IMR-90 (cell line): ENCODE results near the gene VPREB3. TPM values are rescaled to one million over a fixed set of nuclear protein-coding genes. Genes with fewer than 3 reads are reported as not detected.

ENCODE experiments used
- ATAC-seq: fragments of 200-7000 bp; cut with Tn5 transposase; 2 replicates; pipeline ENCODE4 v1.9.1; 2020; ENCODE audit warnings: low read depth, mild to moderate bottlenecking, moderate library complexity
- BruUV-seq: library from RNA; stranded (reverse); fragments of 400-500 nt; replicated peaks from 2 replicates; lab custom pipeline; 2021; lab: Mats Ljungman, UMichigan
- CTCF ChIA-PET: fragments of 300-600 bp; formaldehyde crosslinking; extraction: SDS; loops from one replicate; lab custom pipeline; 2021; ENCODE audit warnings: antibody characterized with exemption; lab: Yijun Ruan, JAX
- POLR2A ChIA-PET: fragments of 300-600 bp; sonication (Branson Sonifier 250); formaldehyde crosslinking; loops from one replicate; lab custom pipeline; 2022; ENCODE audit warnings: antibody characterized with exemption; ENCODE audit not compliant: unreplicated experiment; lab: Charles Lee
- DNase-seq: peaks from one replicate; pipeline ENCODE4 v3.0.0; 2013
- H2AFZ ChIP-seq: replicated peaks from 2 replicates; pipeline ENCODE3; 2013; ENCODE audit warnings: low read length, mild to moderate bottlenecking; ENCODE audit not compliant: poor library complexity
- H2AK5ac ChIP-seq: 2 replicates; pipeline ENCODE4 v1.6.1; 2013; ENCODE audit warnings: low read depth, low read length, inconsistent platforms
- H2AK9ac ChIP-seq: replicated peaks from 2 replicates; pipeline ENCODE3; 2013; ENCODE audit warnings: mild to moderate bottlenecking, low read depth, low read length, moderate library complexity; ENCODE audit not compliant: poor library complexity
- H2BK120ac ChIP-seq: 2 replicates; pipeline ENCODE4 v1.6.1; 2013; ENCODE audit warnings: low read depth, low read length, inconsistent platforms
- H2BK15ac ChIP-seq: 3 replicates; pipeline ENCODE4 v1.6.1; 2013; ENCODE audit warnings: low read depth, low read length, inconsistent platforms
- H2BK20ac ChIP-seq: 2 replicates; pipeline ENCODE4 v1.6.1; 2013; ENCODE audit warnings: low read depth, mild to moderate bottlenecking, inconsistent platforms, low read length, moderate library complexity
- H2BK5ac ChIP-seq: 2 replicates; pipeline ENCODE4 v1.6.1; 2013; ENCODE audit warnings: mild to moderate bottlenecking, low read depth, low read length, inconsistent platforms; ENCODE audit not compliant: poor library complexity, severe bottlenecking
- H3K14ac ChIP-seq: replicated peaks from 2 replicates; pipeline ENCODE4 v1.6.1; 2013; ENCODE audit warnings: low read depth, low read length, inconsistent platforms
- H3K18ac ChIP-seq: 2 replicates; pipeline ENCODE4 v1.6.1; 2013; ENCODE audit warnings: low read depth, low read length, control low read depth
- H3K23ac ChIP-seq: 2 replicates; pipeline ENCODE4 v1.6.1; 2013; ENCODE audit warnings: low read depth, low read length, inconsistent platforms
- H3K27ac ChIP-seq: 2 replicates; pipeline ENCODE4 v1.5.1; 2013; ENCODE audit warnings: mild to moderate bottlenecking, control low read depth, low read length; ENCODE audit not compliant: insufficient read depth
- H3K27me3 ChIP-seq: 2 replicates; pipeline ENCODE4 v1.6.1; 2013; ENCODE audit warnings: low read length; ENCODE audit not compliant: control insufficient read depth, insufficient read depth
- H3K36me3 ChIP-seq: 2 replicates; pipeline ENCODE4 v1.6.1; 2013; ENCODE audit warnings: low read length, mixed read lengths; ENCODE audit not compliant: control insufficient read depth, insufficient read depth
- H3K4ac ChIP-seq: 2 replicates; pipeline ENCODE4 v1.6.1; 2013; ENCODE audit warnings: low read depth, low read length, inconsistent platforms
- H3K4me1 ChIP-seq: 2 replicates; pipeline ENCODE4 v1.6.1; 2013; ENCODE audit warnings: low read length, mixed read lengths; ENCODE audit not compliant: control insufficient read depth, insufficient read depth
- H3K4me2 ChIP-seq: 2 replicates; pipeline ENCODE4 v1.6.1; 2013; ENCODE audit warnings: low read depth, mild to moderate bottlenecking, control low read depth, low read length, moderate library complexity
- H3K4me3 ChIP-seq: 2 replicates; pipeline ENCODE4 v1.5.1; 2013; ENCODE audit warnings: low read depth, mild to moderate bottlenecking, control low read depth, low read length, moderate library complexity; ENCODE audit not compliant: insufficient read depth
- H3K56ac ChIP-seq: 2 replicates; pipeline ENCODE4 v1.6.1; 2013; ENCODE audit warnings: low read length, inconsistent platforms; ENCODE audit not compliant: insufficient read depth; ENCODE audit errors: extremely low read depth
- H3K79me1 ChIP-seq, 2 experiments: 2 replicates each; pipeline ENCODE4 v1.6.1; 2013; ENCODE audit warnings: low read length in 2 of 2, inconsistent platforms in 1 of 2, low read depth in 1 of 2
- H3K9ac ChIP-seq: 2 replicates; pipeline ENCODE4 v1.6.1; 2013; ENCODE audit warnings: low read depth, low read length, control low read depth
- H3K9me1 ChIP-seq: 2 replicates; pipeline ENCODE4 v1.6.1; 2013; ENCODE audit warnings: low read length, inconsistent platforms; ENCODE audit not compliant: insufficient read depth
- H3K9me3 ChIP-seq: 2 replicates; pipeline ENCODE4 v1.6.1; 2013; ENCODE audit warnings: low read length; ENCODE audit not compliant: control insufficient read depth, insufficient read depth
- H4K20me1 ChIP-seq: 2 replicates; pipeline ENCODE4 v1.6.1; 2013; ENCODE audit warnings: low read length, inconsistent platforms; ENCODE audit not compliant: insufficient read depth
- H4K5ac ChIP-seq: 2 replicates; pipeline ENCODE4 v1.6.1; 2013; ENCODE audit warnings: mild to moderate bottlenecking, low read depth, low read length, control low read depth
- H4K8ac ChIP-seq, 2 experiments: 2 replicates each; pipeline ENCODE4 v1.6.1; 2013; ENCODE audit warnings: low read depth in 2 of 2, low read length in 2 of 2, control low read depth in 1 of 2, inconsistent platforms in 1 of 2
- H4K91ac ChIP-seq: 2 replicates; pipeline ENCODE4 v1.6.1; 2013; ENCODE audit warnings: low read depth, low read length, inconsistent platforms; ENCODE audit not compliant: insufficient read depth
- CHD1 ChIP-seq: IDR thresholded peaks from 2 replicates; pipeline ENCODE4 v1.6.1; 2012; ENCODE audit warnings: low read depth, low read length, improper control_type of control experiment
- CTCF ChIP-seq: conservative IDR thresholded peaks from 2 replicates; pipeline ENCODE4 v1.5.1; 2012; ENCODE audit warnings: mild to moderate bottlenecking, low read depth, low read length, improper control_type of control experiment
- FOS ChIP-seq: fragments of 150-350 bp; IDR thresholded peaks from 2 replicates; pipeline ENCODE4 v1.6.1; 2016; ENCODE audit warnings: low read depth, low read length
- MXI1 ChIP-seq: IDR thresholded peaks from 2 replicates; pipeline ENCODE4 v1.6.1; 2012; ENCODE audit warnings: low read depth, mild to moderate bottlenecking, low read length, moderate library complexity, borderline replicate concordance
- NFE2L2 ChIP-seq: fragments of 150-350 bp; IDR thresholded peaks from 2 replicates; pipeline ENCODE4 v1.6.1; 2016; ENCODE audit warnings: low read depth, mild to moderate bottlenecking, low read length
- RAD21 ChIP-seq: IDR thresholded peaks from 2 replicates; pipeline ENCODE4 v1.6.1; 2012; ENCODE audit warnings: low read length, improper control_type of control experiment
- RFX5 ChIP-seq: IDR thresholded peaks from 2 replicates; pipeline ENCODE4 v1.8.0; 2012; ENCODE audit warnings: low read depth, mild to moderate bottlenecking, low read length, moderate library complexity
- SMC3 ChIP-seq: fragments of 150-350 bp; IDR thresholded peaks from 2 replicates; pipeline ENCODE4 v1.6.1; 2016; ENCODE audit warnings: low read depth, mild to moderate bottlenecking, antibody characterized with exemption, low read length, moderate library complexity
- WGBS, 2 experiments: methylation state at CpG; one replicate each; pipeline versions ENCODE4 v1.1.5 to v1.1.7; 2013; ENCODE audit warnings: missing lambda C conversion rate in 2 of 2; ENCODE audit not compliant: insufficient read length in 1 of 2; ENCODE audit errors: extremely low coverage in 2 of 2; 5-methylcytosine and 5-hydroxymethylcytosine counted together
- dilution Hi-C: fragments of 300-500 bp; cut with HindIII; formaldehyde crosslinking; loops from one replicate; pipeline ENCODE4 v1.14.3; 2018; ENCODE audit warnings: low sequenced_read_pairs; ENCODE audit not compliant: unreplicated experiment
- in situ Hi-C: fragments of 300-500 bp; cut with MboI; formaldehyde crosslinking; loops from 3 replicates; pipeline ENCODE4 v1.14.3; 2019; ENCODE audit warnings: low sequenced_read_pairs, inconsistent platforms, mixed read lengths
- intact Hi-C: fragments of 100-400 bp; cut with micrococcal nuclease; formaldehyde crosslinking; loops from 2 replicates; pipeline ENCODE4 v1.10.0; 2022
- polyA plus RNA-seq, 3 experiments: library from polyadenylated mRNA; depleted of rRNA; stranded (reverse); fragments of >200 nt; gene quantifications; 2 replicates each; pipeline ENCODE4 v1.2.3, GENCODE V29; 2012; ENCODE audit warnings: low replicate concordance in 1 of 3
- total RNA-seq: library from RNA; depleted of rRNA; stranded (reverse); fragments of >200 nt; gene quantifications from 2 replicates; pipeline ENCODE4 v1.2.3, GENCODE V29; 2012

Gene VPREB3
- total and polyA plus RNA-seq, 2 of the 4 experiments (the other 2 are of a cell fraction) = not detected

- peaks cover 55% of the 10 kb centered on the region for H4K20me1 ChIP-seq
- intact Hi-C loops = no loop called here
- TSS peak; percentile 48 for BruUV-seq
- TF ChIP-seq RFX5 (no peak), RAD21 (no peak), SMC3 (no peak), MXI1 (no peak), CTCF (no peak), CHD1 (no peak), FOS (no peak), NFE2L2 (no peak)
- no peak overlapping the region for H2BK5ac ChIP-seq
- peak overlapping the region; percentile 98 for H3K4me2 ChIP-seq
- H4K5ac ChIP-seq = no peak overlapping the region
- H3K14ac ChIP-seq = no peak overlapping the region
- DNase-seq (no peak), ATAC-seq (no peak)
- dilution Hi-C loops = no loop called here
- peaks cover 23% of the 10 kb centered on the region for H3K4me1 ChIP-seq
- H3K27me3 ChIP-seq = no peaks in the 10 kb centered on the region
- H3K36me3 ChIP-seq = peaks cover 19% of the 10 kb centered on the region
- in situ Hi-C loops = no loop called here
- H3K4ac ChIP-seq = no peak overlapping the region
- H4K8ac ChIP-seq = no peak overlapping the region
- H2BK120ac ChIP-seq = no peak overlapping the region
- no peaks in the 10 kb centered on the region for H3K9me3 ChIP-seq
- H2AFZ ChIP-seq = no peak overlapping the region
- no peak overlapping the region for H4K91ac ChIP-seq
- H2BK15ac ChIP-seq = no peak overlapping the region
- H3K4me3 ChIP-seq = peak overlapping the region; percentile 76
- H3K9me1 ChIP-seq = peaks cover 21% of the 10 kb centered on the region
- H3K9ac ChIP-seq = peak overlapping the region; percentile 65; the same call in 1 of the 2 replicates
- no peak overlapping the region for H2BK20ac ChIP-seq
- H3K79me1 ChIP-seq = peaks cover 37 to 58% of the 10 kb centered on the region in 2 experiments
- ChIA-PET POLR2A (no interaction called here), CTCF (no interaction called here)
- no peak overlapping the region for H3K27ac ChIP-seq
- peak overlapping the region; percentile 86 for H3K23ac ChIP-seq
- no peak overlapping the region for H2AK9ac ChIP-seq
- no peak overlapping the region for H2AK5ac ChIP-seq
- WGBS, 2 experiments = no CpG with 5 or more reads among the region's 3 CpGs
- H3K18ac ChIP-seq = no peak overlapping the region
- no peak overlapping the region for H3K56ac ChIP-seq
Measured at GRCh38 chr22:23787910-23788309, 33.7 kb upstream of the VPREB3 start.
